PFSK-1 (cell line): ENCODE measurements around the gene ADGRL2.

Source experiments
- FOXP2 ChIP-seq: optimal IDR thresholded peaks from 2 replicates; pipeline ENCODE3; 2011; ENCODE audit warnings: borderline replicate concordance, control low read depth, inconsistent platforms; ENCODE audit not compliant: insufficient read depth; ENCODE audit errors: extremely low read length, extremely low read depth
- POLR2AphosphoS5 ChIP-seq: IDR thresholded peaks from 2 replicates; pipeline ENCODE4 v1.6.1; 2012; ENCODE audit warnings: low read depth, mild to moderate bottlenecking, control low read depth, low read length, moderate library complexity
- SIN3A ChIP-seq: IDR thresholded peaks from 2 replicates; pipeline ENCODE4 v1.6.1; 2012; ENCODE audit warnings: mild to moderate bottlenecking, low read length, moderate library complexity, borderline replicate concordance; ENCODE audit not compliant: insufficient read depth
- TAF1 ChIP-seq: IDR thresholded peaks from 2 replicates; pipeline ENCODE4 v1.6.1; 2012; ENCODE audit warnings: low read length, control low read depth, borderline replicate concordance; ENCODE audit not compliant: insufficient read depth
- TF ChIP-seq, protein P1 (sequence below), 2 experiments: IDR thresholded peaks; 2 replicates each; pipeline versions ENCODE4 v1.6.1 to v1.8.0; 2011 to 2012; ENCODE audit warnings: low read depth in 2 of 2, low read length in 2 of 2, control low read depth in 1 of 2, inconsistent platforms in 1 of 2, mild to moderate bottlenecking in 1 of 2, moderate library complexity in 1 of 2; ENCODE audit not compliant: insufficient read depth in 1 of 2

The ADGRL2 gene

GRCh38 chr1:81823082-81823481, 22.3 kb downstream of the ADGRL2 start:
- TF ChIP-seq FOXP2 (no peak), POLR2AphosphoS5 (no peak), TAF1 (no peak)

- TF ChIP-seq TAF1 (no peak), FOXP2 (no peak), POLR2AphosphoS5 (no peak), SIN3A (no peak)
- TF ChIP-seq, protein P1, sequence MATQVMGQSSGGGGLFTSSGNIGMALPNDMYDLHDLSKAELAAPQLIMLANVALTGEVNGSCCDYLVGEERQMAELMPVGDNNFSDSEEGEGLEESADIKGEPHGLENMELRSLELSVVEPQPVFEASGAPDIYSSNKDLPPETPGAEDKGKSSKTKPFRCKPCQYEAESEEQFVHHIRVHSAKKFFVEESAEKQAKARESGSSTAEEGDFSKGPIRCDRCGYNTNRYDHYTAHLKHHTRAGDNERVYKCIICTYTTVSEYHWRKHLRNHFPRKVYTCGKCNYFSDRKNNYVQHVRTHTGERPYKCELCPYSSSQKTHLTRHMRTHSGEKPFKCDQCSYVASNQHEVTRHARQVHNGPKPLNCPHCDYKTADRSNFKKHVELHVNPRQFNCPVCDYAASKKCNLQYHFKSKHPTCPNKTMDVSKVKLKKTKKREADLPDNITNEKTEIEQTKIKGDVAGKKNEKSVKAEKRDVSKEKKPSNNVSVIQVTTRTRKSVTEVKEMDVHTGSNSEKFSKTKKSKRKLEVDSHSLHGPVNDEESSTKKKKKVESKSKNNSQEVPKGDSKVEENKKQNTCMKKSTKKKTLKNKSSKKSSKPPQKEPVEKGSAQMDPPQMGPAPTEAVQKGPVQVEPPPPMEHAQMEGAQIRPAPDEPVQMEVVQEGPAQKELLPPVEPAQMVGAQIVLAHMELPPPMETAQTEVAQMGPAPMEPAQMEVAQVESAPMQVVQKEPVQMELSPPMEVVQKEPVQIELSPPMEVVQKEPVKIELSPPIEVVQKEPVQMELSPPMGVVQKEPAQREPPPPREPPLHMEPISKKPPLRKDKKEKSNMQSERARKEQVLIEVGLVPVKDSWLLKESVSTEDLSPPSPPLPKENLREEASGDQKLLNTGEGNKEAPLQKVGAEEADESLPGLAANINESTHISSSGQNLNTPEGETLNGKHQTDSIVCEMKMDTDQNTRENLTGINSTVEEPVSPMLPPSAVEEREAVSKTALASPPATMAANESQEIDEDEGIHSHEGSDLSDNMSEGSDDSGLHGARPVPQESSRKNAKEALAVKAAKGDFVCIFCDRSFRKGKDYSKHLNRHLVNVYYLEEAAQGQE (IDR thresholded peaks at IDR 0.05; ENCODE audit: insufficient read depth in 1 of 2, low read depth in 2 of 2, low read length in 2 of 2) = no peak
Measured at GRCh38 chr1:81824759-81825158, 24.0 kb downstream of the ADGRL2 start.

GRCh38 chr1:81827942-81828341, 27.2 kb downstream of the ADGRL2 start:
- TF ChIP-seq TAF1 (no peak), POLR2AphosphoS5 (no peak), FOXP2 (no peak), SIN3A (no peak)
- TF ChIP-seq, protein P1 (IDR thresholded peaks at IDR 0.05; ENCODE audit: insufficient read depth in 1 of 2, low read depth in 2 of 2, low read length in 2 of 2) = no peak

DNA sequence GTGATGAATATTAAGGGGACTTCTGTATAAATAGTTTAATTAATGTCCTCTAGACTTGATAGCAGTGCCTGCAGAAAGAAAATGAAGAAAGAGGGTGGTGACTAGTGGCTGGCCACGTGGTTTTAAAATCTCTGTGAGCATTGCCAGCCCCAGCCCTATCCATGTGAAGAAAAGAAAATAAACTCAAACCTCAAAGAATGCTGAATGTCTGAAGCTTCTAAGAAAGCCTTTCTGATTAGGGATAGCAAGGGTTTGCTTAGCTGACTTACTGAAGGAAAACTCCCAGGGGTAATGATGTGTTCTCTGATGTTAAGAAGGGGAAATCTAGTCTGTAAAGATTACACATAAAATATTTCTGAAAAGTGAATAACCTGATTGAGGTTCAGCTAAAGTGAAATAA, 31.8 kb downstream of the ADGRL2 start:
- TF ChIP-seq, protein P1 (IDR thresholded peaks at IDR 0.05; ENCODE audit: insufficient read depth in 1 of 2, low read depth in 2 of 2, low read length in 2 of 2) = no peak

DNA sequence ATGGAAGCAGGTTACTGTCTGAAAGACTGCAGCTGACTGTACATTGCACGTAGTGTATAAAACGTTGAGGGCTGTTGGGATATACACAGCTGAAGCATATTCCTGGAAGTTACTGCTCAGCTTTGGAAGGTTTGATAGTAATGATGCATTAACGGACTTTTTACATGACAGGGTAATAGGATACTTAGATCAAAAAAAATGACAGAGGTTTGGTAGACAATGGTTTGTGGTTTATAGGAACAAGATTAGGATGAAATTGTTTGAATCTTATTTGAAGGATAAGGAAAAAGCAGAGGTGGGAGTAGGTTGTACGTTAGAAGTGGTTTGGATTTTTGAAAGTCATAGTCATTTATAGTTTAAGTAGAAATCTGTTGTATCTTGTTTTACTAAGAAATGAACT, 33.0 kb downstream of the ADGRL2 start:
- TF ChIP-seq POLR2AphosphoS5 (no peak), FOXP2 (no peak), TAF1 (no peak), SIN3A (no peak)
- TF ChIP-seq, protein P1 (IDR thresholded peaks at IDR 0.05; ENCODE audit: insufficient read depth in 1 of 2, low read depth in 2 of 2, low read length in 2 of 2) = no peak
